Measurements from ENCODE around the gene KCP. TPM values are rescaled to one million over a fixed set of nuclear protein-coding genes. Genes with fewer than 3 reads are reported as not detected.

The KCP gene
- polyA plus RNA-seq, 3 donors, result 0.11 to 0.16 TPM; not detected in 1

GRCh38 chr7:128947854-128948253, 37.3 kb upstream of the KCP start:
- Histone ChIP-seq H3K27me3 (ENCODE audit: control insufficient read depth in 2 of 2, insufficient read depth in 2 of 2, low read length in 2 of 2) (no peaks in the 10 kb centered on the region), H3K4me3 (replicated peaks in 1 of 3; ENCODE audit: low read depth in 2 of 3, low read length in 3 of 3) (peak overlapping the region in 1 of 3 experiments; percentile 46), H3K79me2 (ENCODE audit: insufficient read depth, low read length) (peaks cover 76% of the 10 kb centered on the region), H4K20me1 (ENCODE audit: insufficient read depth, low read length) (peaks cover 92% of the 10 kb centered on the region), H2AFZ (ENCODE audit: insufficient read depth, low read depth, low read length, poor library complexity, severe bottlenecking) (no peak overlapping the region), H3K4me2 (replicated peaks; ENCODE audit: extremely low read depth, low read length, poor library complexity, severe bottlenecking) (peak overlapping the region; percentile 45), H3K4me1 (ENCODE audit: control insufficient read depth in 1 of 2, insufficient read depth in 2 of 2, low read length in 2 of 2) (peaks cover 66 to 67% of the 10 kb centered on the region in 2 donors), H3K36me3 (replicated peaks in 1 of 2; ENCODE audit: control insufficient read depth in 1 of 2, insufficient read depth in 2 of 2, low read length in 2 of 2) (peaks cover 80 to 92% of the 10 kb centered on the region in 2 donors), H3K9me3 (replicated peaks in 1 of 2; ENCODE audit: control insufficient read depth in 1 of 2, insufficient read depth in 1 of 2, low read length in 2 of 2) (no peaks in the 10 kb centered on the region), H3K27ac (ENCODE audit: low read depth in 1 of 2, low read length in 2 of 2) (peak overlapping the region; percentile 44 to 56), H3K9ac (ENCODE audit: insufficient read depth, low read length, poor library complexity, severe bottlenecking) (peak overlapping the region; percentile 25)
- 84% methylated on average over 9 of the region's 9 CpGs for WGBS (ENCODE audit: insufficient coverage)
- Mint-ChIP-seq H3K9me3 (no peaks in the 10 kb centered on the region), H3K4me3 (peak overlapping the region in 1 of 2 donors; percentile 46), H3K27ac (peak overlapping the region; percentile 40 to 91 (median 84)), H3K27me3 (ENCODE audit: low read depth in 3 of 3) (no peaks in the 10 kb centered on the region), H3K4me1 (peaks cover 69% of the 10 kb centered on the region), H3K36me3 (peaks cover 75 to 87% of the 10 kb centered on the region in 2 donors)
- no peak for TF ChIP-seq CTCF (IDR thresholded peaks at IDR 0.05)
- intact Hi-C loops (cut with micrococcal nuclease), result loop anchor here (2.0 to 10.0 kb wide), 3 partner anchors 41 to 1573 kb away; no protein-coding TSS in a partner anchor
- no peak for DNase-seq

GRCh38 chr7:128946936-128947830, 36.7 kb upstream of the KCP start:
- peaks cover 67 to 74% of the 10 kb centered on the region in 2 donors for H3K4me1 ChIP-seq (ENCODE audit: control insufficient read depth in 1 of 2, insufficient read depth in 2 of 2, low read length in 2 of 2)
- peaks cover 78 to 91% of the 10 kb centered on the region in 2 donors for H3K36me3 ChIP-seq (replicated peaks in 1 of 2; ENCODE audit: control insufficient read depth in 1 of 2, insufficient read depth in 2 of 2, low read length in 2 of 2)
- H3K27ac ChIP-seq (ENCODE audit: low read depth in 1 of 2, low read length in 2 of 2), result peak overlapping the region; percentile 44 to 56
- peaks cover 82% of the 10 kb centered on the region for H3K79me2 ChIP-seq (ENCODE audit: insufficient read depth, low read length)
- Mint-ChIP-seq H3K36me3 (peaks cover 72 to 89% of the 10 kb centered on the region in 2 donors), H3K4me1 (peaks cover 73% of the 10 kb centered on the region), H3K9me3 (no peaks in the 10 kb centered on the region), H3K4me3 (no peak overlapping the region), H3K27me3 (ENCODE audit: low read depth in 3 of 3) (no peaks in the 10 kb centered on the region), H3K27ac (peak overlapping the region in 6 of 7 donors; percentile 10 to 70 (median 59))
- no peaks in the 10 kb centered on the region for H3K9me3 ChIP-seq (replicated peaks in 1 of 2; ENCODE audit: control insufficient read depth in 1 of 2, insufficient read depth in 1 of 2, low read length in 2 of 2)
- no peak overlapping the region for H3K4me2 ChIP-seq (replicated peaks; ENCODE audit: extremely low read depth, low read length, poor library complexity, severe bottlenecking)
- 95% methylated on average over 10 of the region's 22 CpGs for WGBS (ENCODE audit: insufficient coverage)
- no peak overlapping the region for H3K4me3 ChIP-seq (replicated peaks in 1 of 3; ENCODE audit: low read depth in 2 of 3, low read length in 3 of 3)
- no peaks in the 10 kb centered on the region for H3K27me3 ChIP-seq (ENCODE audit: control insufficient read depth in 2 of 2, insufficient read depth in 2 of 2, low read length in 2 of 2)
- no peak overlapping the region for H2AFZ ChIP-seq (ENCODE audit: insufficient read depth, low read depth, low read length, poor library complexity, severe bottlenecking)
- H3K9ac ChIP-seq (ENCODE audit: insufficient read depth, low read length, poor library complexity, severe bottlenecking), result peak overlapping the region; percentile 25
- peaks cover 99% of the 10 kb centered on the region for H4K20me1 ChIP-seq (ENCODE audit: insufficient read depth, low read length)
- intact Hi-C loops (cut with micrococcal nuclease), result loop anchor here (2.0 to 10.0 kb wide), 3 partner anchors 40 to 1572 kb away; no protein-coding TSS in a partner anchor
- TF ChIP-seq CTCF (IDR thresholded peaks at IDR 0.05), result peak; percentile 49
- DNase-seq, result peak in 1 of 3 donors; percentile 33

Measured in CD14-positive monocyte (primary cell).